ENCODE data around the gene TMEM61. TPM values are rescaled to one million over a fixed set of nuclear protein-coding genes. Genes with fewer than 3 reads are reported as not detected.

TMEM61 gene
- total RNA-seq, 1 donor from 2014 or later: not detected

DNA sequence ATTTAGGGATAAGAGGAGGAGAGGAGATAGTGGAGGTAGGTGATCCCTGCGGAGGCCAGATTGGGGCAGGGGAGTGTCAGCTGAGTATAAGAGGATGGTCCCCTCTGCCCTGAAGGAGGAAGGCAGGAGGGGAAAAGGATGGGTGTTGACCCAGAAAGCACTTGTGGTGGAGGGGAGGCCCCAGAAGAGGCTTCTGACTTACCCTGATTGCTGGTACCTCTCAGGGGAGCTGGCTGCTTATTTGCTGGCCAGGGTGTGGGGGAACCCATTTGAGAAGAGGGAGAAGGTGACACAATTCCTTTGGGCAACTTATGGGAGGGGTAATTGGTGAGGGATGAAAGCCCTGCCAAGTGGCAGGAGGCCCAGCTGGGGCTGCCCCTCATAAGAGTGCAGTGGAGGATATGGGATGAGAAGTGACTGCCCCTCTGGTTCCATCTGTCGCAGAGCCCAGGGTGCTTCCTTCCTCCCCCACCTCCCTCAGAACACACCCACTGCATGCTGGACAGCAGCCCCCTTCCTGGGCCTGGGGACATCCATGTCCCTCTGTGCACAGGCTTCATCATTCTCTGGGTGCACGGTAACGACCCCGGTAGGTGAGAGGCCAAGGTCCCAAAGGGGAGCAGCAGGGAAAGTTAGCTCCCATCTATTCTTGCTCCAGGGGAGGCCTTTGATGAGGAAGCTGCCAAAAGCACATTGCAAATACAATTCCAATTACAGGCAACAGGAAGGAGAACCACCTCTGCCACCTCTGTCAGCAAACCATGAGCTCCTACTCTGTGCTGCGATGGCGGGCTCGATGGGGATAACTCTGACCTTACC lies 57.5 kb downstream of the TMEM61 start:
- DNase-seq (ENCODE audit: low spot score): no peak

GRCh38 chr1:55038552-55038838 lies 58.1 kb downstream of the TMEM61 start:
- no peak for DNase-seq (ENCODE audit: low spot score)

DNA sequence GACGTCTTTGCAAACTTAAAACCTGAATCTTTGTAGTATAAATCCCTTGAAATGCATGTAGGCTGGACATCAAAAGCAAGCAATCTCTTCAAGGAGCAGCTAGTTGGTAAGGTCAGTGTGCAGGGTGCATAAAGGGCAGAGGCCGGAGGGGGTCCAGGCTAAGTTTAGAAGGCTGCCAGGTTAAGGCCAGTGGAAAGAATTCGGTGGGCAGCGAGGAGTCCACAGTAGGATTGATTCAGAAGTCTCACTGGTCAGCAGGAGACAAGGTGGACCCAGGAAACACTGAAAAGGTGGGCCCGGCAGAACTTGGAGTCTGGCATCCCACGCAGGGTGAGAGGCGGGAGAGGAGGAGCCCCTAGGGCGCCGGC lies 58.5 kb downstream of the TMEM61 start:
- no peak for DNase-seq (ENCODE audit: low spot score)

- no peak for DNase-seq (ENCODE audit: low spot score)
These were observed 59.1 kb downstream of the TMEM61 start, which contains the start of gene PCSK9 for GRCh38 chr1:55039342-55040082. TSS of gene PCSK9 (plus strand) at chr1:55039548. CDS start at chr1:55039838, 290 bp downstream.

- peak; percentile 87 for DNase-seq (ENCODE audit: low spot score)
These were observed 59.9 kb downstream of the TMEM61 start for GRCh38 chr1:55040083-55040932.

- no peak for DNase-seq (ENCODE audit: low spot score)
These were observed 60.6 kb downstream of the TMEM61 start for GRCh38 chr1:55040933-55041494.

DNA sequence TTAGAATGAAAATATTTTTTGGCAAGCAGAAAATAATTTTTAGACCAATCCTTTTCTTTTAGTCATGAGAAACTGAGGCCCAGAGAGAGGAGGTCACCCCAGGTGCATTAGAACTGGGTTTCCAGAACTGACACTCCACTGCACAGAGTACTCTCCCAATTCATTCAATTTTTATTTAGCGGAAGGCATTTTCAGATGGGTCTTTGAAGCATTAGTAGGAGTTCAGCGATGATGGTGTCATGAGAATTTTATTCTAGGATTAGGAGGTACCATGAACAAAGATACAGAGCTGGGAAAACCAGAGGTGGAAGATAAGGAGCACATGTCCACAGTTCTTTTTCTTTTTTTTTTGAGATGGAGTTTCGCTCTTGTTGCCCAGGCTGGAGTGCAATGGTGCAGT lies 61.2 kb downstream of the TMEM61 start:
- DNase-seq (ENCODE audit: low spot score): no peak

Other genes starting within 250 kb of the TMEM61 start
- 1.9 TPM for gene PARS2, start 216.1 kb upstream of the TMEM61 start, total RNA-seq
- not detected for gene TTC22, start 179.3 kb upstream of the TMEM61 start, total RNA-seq
- gene DHCR24, start 93.4 kb upstream of the TMEM61 start, total RNA-seq: 115 TPM
- gene BSND, start 18.3 kb downstream of the TMEM61 start, total RNA-seq: not detected
- 0.26 TPM for gene PCSK9, start 58.9 kb downstream of the TMEM61 start, total RNA-seq
- gene USP24, start 234.7 kb downstream of the TMEM61 start, total RNA-seq: 59.8 TPM

All from mesenteric fat pad (tissue), 1 donor.